ENCODE results near the gene TRIM16.
"Not testable (repeated sequence)": the region's sequence is repeated elsewhere in the genome, so short reads cannot be mapped to it uniquely, and the experiment has no call there.

Gene TRIM16

DNA sequence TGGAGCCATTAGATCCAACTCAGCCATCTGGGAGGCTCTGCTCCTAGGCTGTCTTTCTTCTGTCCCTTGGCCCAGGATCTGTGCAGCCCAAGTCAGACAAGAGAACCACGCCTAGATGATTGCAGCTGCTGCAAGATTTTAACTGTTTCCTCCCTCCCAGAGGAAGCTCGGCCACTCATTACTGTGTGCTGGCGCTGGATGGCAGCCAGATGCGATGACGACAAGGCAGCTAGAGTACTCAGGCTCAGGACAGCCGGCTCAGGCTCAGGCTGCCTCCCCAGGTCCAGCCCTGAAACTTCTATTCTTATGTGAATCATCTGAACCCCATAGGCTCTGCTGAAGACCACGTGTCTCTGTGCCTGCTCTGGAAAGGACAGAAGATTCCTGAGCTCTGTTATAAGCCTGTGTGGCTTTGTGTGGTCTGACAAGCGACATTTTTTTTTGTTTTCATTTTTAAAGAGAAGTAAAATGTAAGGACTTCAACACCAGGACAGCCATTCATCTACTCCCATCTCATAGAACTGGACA lies 32.5 kb downstream of the TRIM16 start:
- Histone ChIP-seq H3K36me3 (ENCODE audit: insufficient read depth, low read length) (no peaks in the 10 kb centered on the region), H3K4me1 (ENCODE audit: insufficient read depth, low read length) (peaks cover 30% of the 10 kb centered on the region), H3K4me3 (ENCODE audit: low read length) (peak overlapping the region; percentile 5), H2AFZ (ENCODE audit: low read depth, low read length) (no peak overlapping the region), H3K9me3 (ENCODE audit: low read length) (no peaks in the 10 kb centered on the region), H3K27me3 (ENCODE audit: insufficient read depth, low read length) (no peaks in the 10 kb centered on the region)

DNA sequence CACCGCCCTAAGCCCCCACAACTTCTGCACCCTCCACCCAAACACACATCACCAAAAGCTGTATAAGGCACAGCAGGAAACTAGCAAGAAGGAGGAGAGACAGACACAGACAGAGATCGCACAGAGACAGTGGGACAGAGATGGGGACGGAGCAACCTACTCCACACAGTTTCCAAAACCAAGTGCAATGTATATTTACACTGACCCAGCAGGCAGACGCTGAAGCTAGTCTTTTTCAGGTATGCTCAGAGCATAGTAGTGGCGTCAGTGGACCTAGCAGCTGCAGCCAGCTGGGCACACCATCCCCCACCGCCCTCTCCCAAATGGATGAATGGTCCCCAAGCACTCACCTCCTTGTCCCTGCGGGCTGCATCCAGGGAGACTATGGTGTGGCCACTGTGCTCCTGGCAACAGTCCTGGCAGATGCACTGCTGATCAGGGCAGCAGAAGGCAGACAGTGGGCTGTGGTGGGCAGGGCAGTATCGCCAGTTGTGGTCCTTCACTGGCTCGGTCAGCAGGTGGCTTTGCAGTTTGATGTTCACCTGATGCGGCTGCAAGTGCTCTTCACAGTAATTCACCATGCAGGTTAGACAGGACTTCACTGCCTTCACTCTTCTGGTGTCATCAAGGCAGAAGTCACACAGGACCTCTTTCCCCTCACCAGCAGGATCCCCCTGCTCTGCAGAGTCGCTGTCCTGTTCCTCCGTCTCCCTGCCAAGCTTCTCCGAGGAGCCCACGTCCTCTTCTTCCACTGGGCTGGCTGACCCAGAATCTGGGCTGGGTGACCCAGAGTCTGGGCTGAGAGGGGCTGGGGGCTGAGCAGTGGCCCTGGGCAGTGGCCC lies 33.1 kb downstream of the TRIM16 start:
- H2AFZ ChIP-seq (ENCODE audit: low read depth, low read length), result no peak overlapping the region
- H3K4me3 ChIP-seq (ENCODE audit: low read length), result peak overlapping the region; percentile 5
- H3K9me3 ChIP-seq (ENCODE audit: low read length), result no peaks in the 10 kb centered on the region
- peaks cover 32% of the 10 kb centered on the region for H3K4me1 ChIP-seq (ENCODE audit: insufficient read depth, low read length)
- no peaks in the 10 kb centered on the region for H3K36me3 ChIP-seq (ENCODE audit: insufficient read depth, low read length)
- no peaks in the 10 kb centered on the region for H3K27me3 ChIP-seq (ENCODE audit: insufficient read depth, low read length)

DNA sequence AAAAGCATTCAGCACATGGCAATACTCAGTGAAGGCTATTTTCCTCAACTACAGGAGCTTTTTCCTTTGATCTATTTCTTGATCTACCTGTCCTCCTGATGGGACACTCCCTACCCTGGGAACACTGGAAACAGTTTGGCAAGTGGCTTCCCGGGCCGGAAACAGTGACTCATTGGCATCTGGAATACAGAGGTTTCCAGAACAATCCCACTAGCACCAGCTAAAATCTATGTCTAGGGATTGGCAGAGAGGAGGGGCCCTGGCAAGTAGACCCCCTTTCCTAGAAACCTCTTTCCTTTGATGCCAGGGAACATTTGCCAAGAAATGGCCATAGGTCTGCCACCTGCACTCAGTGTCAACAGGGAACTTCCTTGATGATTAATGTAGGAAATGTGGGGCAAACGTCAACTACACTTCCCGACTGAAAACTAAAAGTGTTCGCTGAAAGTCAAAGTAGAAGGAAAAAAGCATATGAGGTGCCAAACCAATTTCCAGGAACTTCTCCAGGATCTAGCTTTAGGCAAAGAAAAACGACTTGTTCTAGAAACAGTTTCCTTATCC lies 34.2 kb downstream of the TRIM16 start:
- H3K9me3 ChIP-seq (ENCODE audit: low read length), result no peaks in the 10 kb centered on the region
- no peak overlapping the region for H3K4me3 ChIP-seq (ENCODE audit: low read length)
- no peaks in the 10 kb centered on the region for H3K27me3 ChIP-seq (ENCODE audit: insufficient read depth, low read length)
- H3K4me1 ChIP-seq (ENCODE audit: insufficient read depth, low read length), result peaks cover 35% of the 10 kb centered on the region
- H2AFZ ChIP-seq (ENCODE audit: low read depth, low read length), result no peak overlapping the region
- no peaks in the 10 kb centered on the region for H3K36me3 ChIP-seq (ENCODE audit: insufficient read depth, low read length)

DNA sequence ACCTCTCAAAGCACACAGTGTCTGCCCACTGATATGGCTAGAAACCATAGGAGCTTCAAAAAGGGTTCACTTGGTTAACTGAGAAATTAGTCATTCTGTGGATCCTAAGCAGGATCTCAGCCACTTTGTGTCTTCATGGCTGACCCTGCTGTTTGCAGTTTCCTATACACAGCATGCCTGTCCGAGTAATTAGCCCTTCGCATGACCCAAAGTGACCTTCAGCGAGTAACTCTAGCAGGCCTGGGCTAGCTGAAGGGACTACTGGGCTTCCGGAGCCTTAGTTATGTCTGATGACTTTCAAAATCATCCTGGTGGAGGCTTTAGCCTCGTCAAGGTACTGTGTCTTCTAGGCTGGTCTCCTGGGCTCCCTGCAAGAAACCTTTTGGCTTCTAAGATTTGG lies 35.7 kb downstream of the TRIM16 start:
- Histone ChIP-seq H3K4me1 (ENCODE audit: insufficient read depth, low read length) (peaks cover 25% of the 10 kb centered on the region), H3K27me3 (ENCODE audit: insufficient read depth, low read length) (no peaks in the 10 kb centered on the region), H3K9me3 (ENCODE audit: low read length) (no peaks in the 10 kb centered on the region), H3K4me3 (ENCODE audit: low read length) (no peak overlapping the region), H2AFZ (ENCODE audit: low read depth, low read length) (no peak overlapping the region), H3K36me3 (ENCODE audit: insufficient read depth, low read length) (no peaks in the 10 kb centered on the region)

DNA sequence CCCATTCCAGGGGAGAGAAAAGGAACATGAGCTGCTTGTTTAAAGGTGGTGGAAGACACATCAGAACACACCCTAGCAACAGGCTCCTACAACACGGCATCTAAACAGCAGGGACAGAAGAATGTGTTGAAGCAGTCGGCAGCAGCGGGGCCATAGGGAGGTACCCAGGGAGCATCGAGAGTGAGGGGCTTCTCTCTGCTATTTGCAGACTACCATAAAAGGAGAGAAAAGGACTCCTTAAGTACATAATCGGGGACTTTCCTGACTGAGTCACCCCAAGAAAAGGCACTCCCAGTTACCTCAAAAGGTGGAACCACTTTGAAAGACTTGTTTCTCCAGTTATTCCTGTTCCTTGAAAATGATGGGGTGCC lies 38.2 kb downstream of the TRIM16 start:
- H3K4me1 ChIP-seq (ENCODE audit: insufficient read depth, low read length), result peaks cover 15% of the 10 kb centered on the region
- not testable (repeated sequence) for H3K4me3 ChIP-seq (ENCODE audit: low read length); H3K9me3 ChIP-seq (ENCODE audit: low read length); H2AFZ ChIP-seq (ENCODE audit: low read depth, low read length); H3K27me3 ChIP-seq (ENCODE audit: insufficient read depth, low read length); H3K36me3 ChIP-seq (ENCODE audit: insufficient read depth, low read length)

DNA sequence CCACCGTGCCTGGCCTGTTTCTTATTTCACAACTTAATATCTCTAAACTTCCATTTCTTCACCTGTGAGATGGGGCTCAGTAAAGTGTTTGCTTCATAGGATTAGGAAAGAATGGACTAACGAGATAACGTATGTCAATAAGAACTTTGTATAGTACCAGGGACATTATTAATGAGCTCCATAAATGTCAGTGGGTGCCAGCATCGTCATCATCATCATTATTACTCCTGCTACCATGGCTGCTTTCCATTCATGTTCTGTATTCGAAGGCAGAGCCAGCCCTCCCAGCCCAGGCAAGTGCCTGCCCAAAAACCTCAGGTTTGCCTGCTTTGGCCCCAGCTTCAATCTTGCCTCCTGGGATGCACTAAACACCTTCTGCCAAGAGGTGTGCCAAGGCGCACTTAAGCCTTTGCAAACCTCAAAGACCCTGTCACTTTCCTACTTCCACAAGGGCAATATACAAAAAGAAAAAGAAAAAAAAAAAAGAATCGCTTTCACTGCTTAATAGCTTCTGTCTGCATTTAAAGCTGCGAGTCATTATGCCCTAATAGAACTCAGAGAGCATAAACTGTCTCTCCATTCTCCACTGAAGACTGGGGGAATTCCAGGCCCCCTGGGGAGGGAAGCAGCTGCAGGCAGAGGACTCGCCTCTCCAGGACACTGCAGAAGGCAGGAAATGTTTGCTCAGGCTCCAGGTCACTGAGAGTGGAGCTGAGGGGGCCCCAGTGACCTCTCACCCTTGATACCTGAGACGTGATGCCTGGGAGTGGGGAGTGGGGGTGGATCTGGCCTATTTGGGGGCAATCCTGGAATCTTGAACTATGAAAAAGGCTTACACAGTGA lies 38.8 kb downstream of the TRIM16 start:
- not testable (repeated sequence) for H3K4me3 ChIP-seq (ENCODE audit: low read length); H3K27me3 ChIP-seq (ENCODE audit: insufficient read depth, low read length); H3K36me3 ChIP-seq (ENCODE audit: insufficient read depth, low read length); H3K9me3 ChIP-seq (ENCODE audit: low read length); H2AFZ ChIP-seq (ENCODE audit: low read depth, low read length)
- H3K4me1 ChIP-seq (ENCODE audit: insufficient read depth, low read length), result peaks cover 10% of the 10 kb centered on the region

DNA sequence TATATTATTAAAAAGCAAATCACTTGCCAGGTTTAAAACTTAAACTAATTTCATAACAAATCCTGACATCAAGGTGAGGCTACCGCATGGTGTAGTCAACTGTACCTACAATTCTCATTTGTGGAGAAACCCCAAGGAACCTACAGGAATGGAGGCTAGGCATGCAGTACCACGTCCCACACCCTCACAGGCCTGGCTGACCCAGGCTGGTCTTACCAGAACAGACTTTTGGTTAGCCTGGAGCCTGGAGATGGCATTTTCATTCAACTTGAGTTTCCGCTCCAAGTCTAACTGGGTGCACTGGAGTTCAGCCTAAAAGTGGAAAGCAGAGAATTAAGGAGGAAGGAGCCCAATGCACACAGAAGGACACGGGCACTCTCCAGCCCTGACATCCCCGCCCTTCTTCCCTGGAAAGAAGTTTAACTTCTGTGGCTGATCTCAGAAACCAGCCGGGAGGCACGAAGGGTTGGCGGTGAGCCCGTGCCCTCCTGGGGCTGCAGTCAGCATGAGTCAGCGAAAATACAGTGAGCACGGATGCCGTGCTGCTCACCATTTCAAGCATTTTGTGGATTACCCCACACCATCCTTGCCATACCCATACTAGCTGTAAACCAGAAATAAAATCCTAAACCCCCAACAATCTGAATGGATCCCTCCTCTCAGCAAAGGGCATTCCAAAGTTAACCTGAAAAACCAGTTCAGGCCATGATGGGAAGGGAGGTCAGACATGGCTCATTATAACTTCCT lies 41.4 kb downstream of the TRIM16 start:
- H2AFZ ChIP-seq (ENCODE audit: low read depth, low read length); H3K27me3 ChIP-seq (ENCODE audit: insufficient read depth, low read length); H3K4me3 ChIP-seq (ENCODE audit: low read length); H3K36me3 ChIP-seq (ENCODE audit: insufficient read depth, low read length); H3K9me3 ChIP-seq (ENCODE audit: low read length): not testable (repeated sequence)
- H3K4me1 ChIP-seq (ENCODE audit: insufficient read depth, low read length), result peaks cover 10% of the 10 kb centered on the region

DNA sequence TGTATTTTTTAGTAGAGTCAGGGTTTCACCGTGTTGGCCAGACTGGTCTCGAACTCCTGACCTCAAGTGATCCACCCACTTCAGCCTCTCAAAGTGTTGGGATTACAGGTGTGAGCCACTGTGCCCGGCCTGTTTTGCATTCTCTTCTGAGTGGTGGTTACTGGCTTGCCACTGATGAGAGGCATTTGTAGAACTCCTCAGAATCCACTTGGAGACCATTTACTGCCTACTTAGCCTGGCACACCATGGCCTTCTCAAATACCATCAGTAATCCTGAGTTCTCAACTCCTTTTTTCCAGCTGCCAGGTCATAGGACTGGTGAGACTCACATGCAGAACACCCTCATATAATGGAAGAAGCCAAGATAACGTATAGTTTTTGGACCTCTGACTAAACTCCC lies 42.1 kb downstream of the TRIM16 start:
- not testable (repeated sequence) for H3K36me3 ChIP-seq (ENCODE audit: insufficient read depth, low read length); H3K27me3 ChIP-seq (ENCODE audit: insufficient read depth, low read length); H3K4me3 ChIP-seq (ENCODE audit: low read length); H2AFZ ChIP-seq (ENCODE audit: low read depth, low read length); H3K9me3 ChIP-seq (ENCODE audit: low read length)
- peaks cover 10% of the 10 kb centered on the region for H3K4me1 ChIP-seq (ENCODE audit: insufficient read depth, low read length)

DNA sequence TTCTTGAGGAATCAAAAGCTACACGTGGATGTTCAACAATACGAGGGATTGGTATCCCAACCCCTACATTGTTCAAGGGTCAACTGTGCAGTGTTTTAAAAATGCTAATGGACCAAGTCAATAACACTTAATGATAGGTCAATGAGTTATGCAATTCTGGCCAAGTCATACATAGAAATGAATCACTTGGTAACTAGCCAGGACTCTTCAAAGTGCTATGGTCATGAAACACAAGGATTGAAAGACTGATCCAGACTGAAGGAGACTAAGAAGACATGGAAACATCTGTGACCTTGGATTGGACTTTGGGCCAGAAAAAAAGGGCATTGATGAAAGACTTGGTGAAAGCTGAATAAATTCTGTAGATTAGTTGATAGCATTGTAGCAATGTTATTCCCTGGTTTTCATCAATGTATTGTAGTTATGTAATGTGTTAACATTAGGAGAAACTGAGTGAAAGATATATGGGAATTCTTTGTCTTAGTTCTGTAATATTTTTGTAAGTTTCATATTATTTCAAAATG lies 53.1 kb downstream of the TRIM16 start:
- H3K4me3 ChIP-seq (ENCODE audit: low read length); H3K9me3 ChIP-seq (ENCODE audit: low read length); H2AFZ ChIP-seq (ENCODE audit: low read depth, low read length); H3K36me3 ChIP-seq (ENCODE audit: insufficient read depth, low read length); H3K27me3 ChIP-seq (ENCODE audit: insufficient read depth, low read length); H3K4me1 ChIP-seq (ENCODE audit: insufficient read depth, low read length): not testable (repeated sequence)

DNA sequence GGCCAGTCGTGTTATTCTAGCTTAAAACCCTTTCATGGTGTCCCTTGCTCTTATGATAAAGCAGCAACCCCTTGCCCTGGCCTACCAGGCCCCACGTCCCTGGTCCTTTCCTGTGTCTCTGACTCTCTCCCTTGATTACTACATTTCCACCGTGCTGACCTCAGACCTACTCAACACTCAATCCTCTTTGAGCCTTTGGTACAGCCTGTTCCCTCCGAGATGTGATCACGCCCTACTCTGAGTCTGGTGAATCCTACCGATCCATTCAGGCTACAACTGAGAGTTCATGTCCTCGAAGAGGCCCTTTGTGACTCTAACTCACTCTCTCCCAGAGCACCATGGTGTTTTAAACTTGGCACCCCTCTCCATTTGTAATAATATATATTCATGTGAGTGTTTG lies 54.1 kb downstream of the TRIM16 start:
- not testable (repeated sequence) for H3K4me1 ChIP-seq (ENCODE audit: insufficient read depth, low read length); H3K9me3 ChIP-seq (ENCODE audit: low read length); H3K4me3 ChIP-seq (ENCODE audit: low read length); H3K36me3 ChIP-seq (ENCODE audit: insufficient read depth, low read length); H3K27me3 ChIP-seq (ENCODE audit: insufficient read depth, low read length); H2AFZ ChIP-seq (ENCODE audit: low read depth, low read length)

DNA sequence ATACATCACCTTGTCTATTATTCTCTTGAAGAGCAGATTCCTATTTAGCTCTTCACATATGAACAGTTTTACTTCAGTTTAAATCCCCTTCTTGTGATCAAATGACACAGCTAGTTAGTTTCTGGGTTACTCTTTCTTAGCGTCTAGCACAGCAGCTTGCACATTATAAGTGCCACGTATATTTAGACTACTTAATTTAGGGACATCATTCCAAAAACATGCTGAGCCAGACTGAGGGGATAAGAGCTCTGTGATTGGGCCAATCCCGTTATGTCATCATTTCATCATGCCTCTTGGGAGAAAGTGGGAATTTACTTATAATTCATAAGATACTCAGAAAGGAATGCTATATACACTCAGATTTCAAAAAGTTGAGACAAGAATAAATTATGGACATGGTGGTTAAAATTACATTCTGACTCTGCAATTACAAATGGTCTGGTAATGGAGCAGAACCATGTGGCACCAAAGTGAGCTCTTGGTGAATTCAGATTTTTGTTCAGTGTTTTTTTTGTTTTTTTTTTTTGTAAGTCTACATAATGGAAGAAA lies 60.4 kb downstream of the TRIM16 start:
- H3K9me3 ChIP-seq (ENCODE audit: low read length); H3K4me1 ChIP-seq (ENCODE audit: insufficient read depth, low read length); H2AFZ ChIP-seq (ENCODE audit: low read depth, low read length); H3K27me3 ChIP-seq (ENCODE audit: insufficient read depth, low read length); H3K4me3 ChIP-seq (ENCODE audit: low read length); H3K36me3 ChIP-seq (ENCODE audit: insufficient read depth, low read length): not testable (repeated sequence)

DNA sequence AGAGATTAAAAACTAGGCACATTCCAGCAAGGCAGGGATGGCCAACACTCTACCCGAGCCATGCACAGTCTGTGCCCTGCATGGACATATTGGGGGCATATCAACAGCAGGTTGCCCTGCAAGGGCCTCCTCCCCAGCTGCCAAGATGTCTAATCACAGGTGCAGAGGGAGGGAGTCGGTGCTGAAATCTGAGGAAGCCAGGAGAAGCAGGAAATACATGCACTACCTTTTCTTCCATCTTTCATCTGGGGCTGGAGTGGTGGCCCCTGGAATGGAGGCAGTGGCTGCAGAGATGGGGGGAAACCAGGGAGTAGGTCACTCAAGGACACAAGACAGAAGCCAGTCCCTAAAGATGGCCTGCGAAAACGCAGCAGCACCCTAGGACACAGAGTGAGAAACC lies 60.9 kb downstream of the TRIM16 start:
- not testable (repeated sequence) for H2AFZ ChIP-seq (ENCODE audit: low read depth, low read length); H3K4me3 ChIP-seq (ENCODE audit: low read length); H3K36me3 ChIP-seq (ENCODE audit: insufficient read depth, low read length); H3K27me3 ChIP-seq (ENCODE audit: insufficient read depth, low read length); H3K9me3 ChIP-seq (ENCODE audit: low read length); H3K4me1 ChIP-seq (ENCODE audit: insufficient read depth, low read length)

All from neuron (in vitro differentiated cells).